Stimulated activated CD4-positive, alpha-beta T cell treated with anti-CD3 and anti-CD28 coated beads, Interleukin-15, amount 100 ng/mL, for 24 hours (primary cell): ENCODE measurements around the gene MT1A.

Experiments used
- DNase-seq: peaks from one replicate; pipeline ENCODE4 v3.0.0-alpha.2; 2020

The MT1A gene

GRCh38 chr16:56681939-56682702 is 43.7 kb downstream of the MT1A start, which contains the start of gene MT1X:
Gene MT1X, plus strand, starts transcription at chr16:56682470. Its CDS starts 71 bp downstream, at chr16:56682541.
- DNase-seq = peak; percentile 94

DNA sequence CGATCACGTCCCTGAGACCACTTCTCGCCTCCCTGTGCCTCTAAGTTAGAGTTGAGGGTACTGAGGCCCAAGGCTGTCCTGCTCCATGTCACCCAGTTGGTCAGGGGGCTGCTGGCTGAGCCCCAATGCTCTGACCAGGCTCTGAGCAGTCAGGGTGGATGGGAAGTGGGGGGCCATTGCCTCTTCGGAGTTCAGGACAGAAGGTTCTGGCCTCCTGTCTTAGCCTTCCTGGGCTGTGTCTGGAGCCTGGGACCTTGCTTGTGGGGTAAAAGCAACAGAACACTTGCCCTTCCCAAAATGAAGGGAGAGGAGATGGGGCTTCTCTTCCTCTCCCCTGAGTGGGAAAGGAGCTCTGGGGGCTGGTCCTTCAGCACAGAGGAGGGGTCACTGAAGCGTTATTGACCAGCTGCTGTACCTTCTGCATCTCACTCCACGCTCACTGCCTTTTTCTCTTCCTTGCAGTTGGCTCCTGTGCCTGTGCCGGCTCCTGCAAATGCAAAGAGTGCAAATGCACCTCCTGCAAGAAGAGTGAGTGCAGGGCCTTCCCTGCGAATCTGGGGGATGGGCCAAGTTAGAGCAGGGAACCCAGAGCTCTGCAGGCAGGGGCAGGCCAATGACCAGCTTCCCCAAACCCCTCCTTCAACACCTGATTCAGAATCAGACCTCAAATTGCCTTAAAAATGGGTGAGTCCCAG is 44.4 kb downstream of the MT1A start:
- peak; percentile 30 for DNase-seq

GRCh38 chr16:56683424-56684172 is 45.1 kb downstream of the MT1A start:
- no peak for DNase-seq

- no peak for DNase-seq
Observed at GRCh38 chr16:56684256-56684925, 45.9 kb downstream of the MT1A start.

DNA sequence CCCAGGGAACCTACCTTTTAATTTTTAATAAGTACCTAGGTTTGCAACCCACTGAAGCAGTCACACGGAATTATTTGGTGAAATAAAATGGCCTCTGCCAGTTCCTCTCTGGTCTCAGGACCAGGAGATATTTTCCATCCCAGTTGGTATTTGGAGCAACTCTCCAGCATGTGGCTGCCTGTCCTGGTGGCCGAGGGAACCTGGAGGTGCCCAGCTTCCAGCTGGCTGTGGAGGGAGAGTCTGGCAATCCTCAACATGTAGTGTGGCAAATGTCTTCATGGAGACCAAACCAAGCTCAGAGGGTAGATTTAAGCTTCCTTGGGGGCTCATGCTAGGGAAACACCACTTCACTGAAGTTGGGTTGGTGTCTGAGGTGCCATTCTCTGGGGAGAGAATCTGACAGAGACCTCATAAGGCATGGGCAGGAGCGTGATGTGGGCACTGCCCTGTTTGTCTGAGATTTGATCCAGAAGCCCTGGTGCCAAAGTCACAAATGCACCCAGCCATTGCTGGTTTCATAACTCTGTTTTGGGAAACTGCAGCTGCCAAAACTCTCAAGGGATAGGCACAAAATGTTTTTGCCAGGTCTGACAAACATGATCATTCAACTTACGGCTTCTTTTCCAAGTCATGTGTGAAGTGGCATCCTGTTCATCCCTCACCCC is 46.6 kb downstream of the MT1A start:
- DNase-seq = no peak

DNA sequence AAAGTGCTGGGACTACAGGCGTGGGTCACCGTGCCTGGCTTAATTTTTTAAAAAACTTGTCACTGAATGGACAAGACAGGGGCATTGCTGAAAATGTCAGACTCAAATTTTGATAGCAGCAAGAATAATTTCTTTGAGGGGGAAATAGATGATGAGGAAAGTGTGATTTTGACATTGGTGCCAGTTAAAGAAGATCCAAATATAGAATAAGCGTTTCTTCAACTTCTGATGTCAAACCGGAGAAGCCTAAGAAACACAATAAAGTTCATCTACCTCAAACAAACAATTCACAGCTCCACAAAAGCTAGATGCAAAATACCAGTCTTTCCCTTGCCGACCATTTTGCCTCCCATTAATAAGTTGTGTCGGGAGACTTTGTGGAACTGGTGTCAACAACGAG is 48.3 kb downstream of the MT1A start:
- no peak for DNase-seq

GRCh38 chr16:56688762-56689161 is 50.3 kb downstream of the MT1A start:
- DNase-seq = no peak

GRCh38 chr16:56689171-56689570 is 50.7 kb downstream of the MT1A start:
- no peak for DNase-seq
